GM23338 (cell line): ENCODE data around the gene MARCHF9.
"Not testable (repeated sequence)": the region's sequence is repeated elsewhere in the genome, so short reads cannot be mapped to it uniquely, and the experiment has no call there.

Experiments
- EZH2 ChIP-seq: fragments of 200-600 bp; sonication (generic); IDR thresholded peaks from one replicate; pipeline ENCODE4 v1.8.0; 2017; ENCODE audit warnings: antibody characterized with exemption, mild to moderate bottlenecking, low read depth; ENCODE audit not compliant: unreplicated experiment
- EZH2phosphoT487 ChIP-seq: fragments of 200-600 bp; sonication (generic); IDR thresholded peaks from one replicate; pipeline ENCODE4 v1.8.1; 2018; ENCODE audit warnings: antibody characterized with exemption; ENCODE audit not compliant: unreplicated experiment
- POLR2AphosphoS5 ChIP-seq: IDR thresholded peaks from 2 replicates; pipeline ENCODE4 v1.6.1; 2016; ENCODE audit warnings: antibody characterized with exemption, low read depth
- TF ChIP-seq, protein P1 (sequence below), 2 experiments: fragments of 200-600 bp in 1 of 2; sonication (generic) in 1 of 2; conservative IDR thresholded peaks; 2 replicates each; pipeline versions ENCODE4 v1.5.1 to v1.6.1; 2016 to 2017; ENCODE audit warnings: antibody characterized with exemption in 2 of 2, low read depth in 2 of 2, mild to moderate bottlenecking in 2 of 2, moderate library complexity in 1 of 2
- TF ChIP-seq, protein P2 (sequence below): IDR thresholded peaks from one replicate; pipeline ENCODE4 v1.6.1; 2018; ENCODE audit warnings: antibody characterized with exemption; ENCODE audit not compliant: unreplicated experiment

DNA sequence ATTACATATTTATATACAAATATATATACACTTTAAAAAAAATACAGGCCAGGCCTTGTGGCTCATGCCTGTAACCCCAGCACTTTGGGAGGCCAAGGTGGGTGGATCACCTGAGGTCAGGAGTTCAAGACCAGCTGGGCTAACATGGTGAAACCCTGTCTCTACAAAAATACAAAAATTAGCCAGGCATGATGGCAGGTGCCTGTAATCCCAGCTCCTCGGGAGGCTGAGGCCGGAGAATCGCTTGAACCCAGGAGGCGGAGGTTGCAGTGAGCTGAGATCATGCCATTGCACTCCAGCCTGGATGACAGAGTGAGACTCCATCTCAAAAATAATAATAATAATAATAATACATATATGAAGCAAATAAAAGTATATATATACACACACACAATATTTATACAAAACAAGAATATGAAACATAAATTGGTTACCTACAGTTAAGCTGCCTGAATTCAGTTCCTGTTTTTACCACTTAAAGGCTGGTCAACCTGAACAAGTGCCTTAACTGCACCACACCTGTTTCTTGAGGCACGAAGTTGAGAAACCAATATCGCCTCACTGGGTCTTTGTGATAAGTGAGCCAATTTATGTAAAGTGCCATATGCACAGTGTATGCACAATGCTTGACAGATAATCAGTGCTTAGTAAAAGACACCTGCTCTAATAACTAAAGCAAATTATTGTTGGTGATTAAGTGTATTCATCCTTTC lies 39.7 kb upstream of the MARCHF9 start:
- not testable (repeated sequence) for TF ChIP-seq POLR2AphosphoS5, EZH2phosphoT487, EZH2
- TF ChIP-seq, protein P1, sequence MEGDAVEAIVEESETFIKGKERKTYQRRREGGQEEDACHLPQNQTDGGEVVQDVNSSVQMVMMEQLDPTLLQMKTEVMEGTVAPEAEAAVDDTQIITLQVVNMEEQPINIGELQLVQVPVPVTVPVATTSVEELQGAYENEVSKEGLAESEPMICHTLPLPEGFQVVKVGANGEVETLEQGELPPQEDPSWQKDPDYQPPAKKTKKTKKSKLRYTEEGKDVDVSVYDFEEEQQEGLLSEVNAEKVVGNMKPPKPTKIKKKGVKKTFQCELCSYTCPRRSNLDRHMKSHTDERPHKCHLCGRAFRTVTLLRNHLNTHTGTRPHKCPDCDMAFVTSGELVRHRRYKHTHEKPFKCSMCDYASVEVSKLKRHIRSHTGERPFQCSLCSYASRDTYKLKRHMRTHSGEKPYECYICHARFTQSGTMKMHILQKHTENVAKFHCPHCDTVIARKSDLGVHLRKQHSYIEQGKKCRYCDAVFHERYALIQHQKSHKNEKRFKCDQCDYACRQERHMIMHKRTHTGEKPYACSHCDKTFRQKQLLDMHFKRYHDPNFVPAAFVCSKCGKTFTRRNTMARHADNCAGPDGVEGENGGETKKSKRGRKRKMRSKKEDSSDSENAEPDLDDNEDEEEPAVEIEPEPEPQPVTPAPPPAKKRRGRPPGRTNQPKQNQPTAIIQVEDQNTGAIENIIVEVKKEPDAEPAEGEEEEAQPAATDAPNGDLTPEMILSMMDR (conservative IDR thresholded peaks at IDR 0.05; ENCODE audit: low read depth in 2 of 2), result not testable (repeated sequence)
- TF ChIP-seq, protein P2, sequence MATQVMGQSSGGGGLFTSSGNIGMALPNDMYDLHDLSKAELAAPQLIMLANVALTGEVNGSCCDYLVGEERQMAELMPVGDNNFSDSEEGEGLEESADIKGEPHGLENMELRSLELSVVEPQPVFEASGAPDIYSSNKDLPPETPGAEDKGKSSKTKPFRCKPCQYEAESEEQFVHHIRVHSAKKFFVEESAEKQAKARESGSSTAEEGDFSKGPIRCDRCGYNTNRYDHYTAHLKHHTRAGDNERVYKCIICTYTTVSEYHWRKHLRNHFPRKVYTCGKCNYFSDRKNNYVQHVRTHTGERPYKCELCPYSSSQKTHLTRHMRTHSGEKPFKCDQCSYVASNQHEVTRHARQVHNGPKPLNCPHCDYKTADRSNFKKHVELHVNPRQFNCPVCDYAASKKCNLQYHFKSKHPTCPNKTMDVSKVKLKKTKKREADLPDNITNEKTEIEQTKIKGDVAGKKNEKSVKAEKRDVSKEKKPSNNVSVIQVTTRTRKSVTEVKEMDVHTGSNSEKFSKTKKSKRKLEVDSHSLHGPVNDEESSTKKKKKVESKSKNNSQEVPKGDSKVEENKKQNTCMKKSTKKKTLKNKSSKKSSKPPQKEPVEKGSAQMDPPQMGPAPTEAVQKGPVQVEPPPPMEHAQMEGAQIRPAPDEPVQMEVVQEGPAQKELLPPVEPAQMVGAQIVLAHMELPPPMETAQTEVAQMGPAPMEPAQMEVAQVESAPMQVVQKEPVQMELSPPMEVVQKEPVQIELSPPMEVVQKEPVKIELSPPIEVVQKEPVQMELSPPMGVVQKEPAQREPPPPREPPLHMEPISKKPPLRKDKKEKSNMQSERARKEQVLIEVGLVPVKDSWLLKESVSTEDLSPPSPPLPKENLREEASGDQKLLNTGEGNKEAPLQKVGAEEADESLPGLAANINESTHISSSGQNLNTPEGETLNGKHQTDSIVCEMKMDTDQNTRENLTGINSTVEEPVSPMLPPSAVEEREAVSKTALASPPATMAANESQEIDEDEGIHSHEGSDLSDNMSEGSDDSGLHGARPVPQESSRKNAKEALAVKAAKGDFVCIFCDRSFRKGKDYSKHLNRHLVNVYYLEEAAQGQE, result not testable (repeated sequence)
